ENCODE results near the gene EFCAB12.

The EFCAB12 gene

GRCh38 chr3:129412542-129413198, 15.8 kb downstream of the EFCAB12 start:
- Mint-ChIP-seq H3K4me3 (no peak overlapping the region), H3K4me1 (peaks cover 4% of the 10 kb centered on the region), H3K36me3 (ENCODE audit: low read depth) (no peaks in the 10 kb centered on the region), H3K27ac (no peak overlapping the region), H3K9me3 (no peaks in the 10 kb centered on the region), H3K27me3 (ENCODE audit: low read depth, poor library complexity) (peaks cover 12% of the 10 kb centered on the region)
- TF ChIP-seq CTCF (IDR thresholded peaks at IDR 0.05): no peak
- DNase-seq: no peak

- Mint-ChIP-seq H3K4me3 (no peak overlapping the region), H3K27ac (no peak overlapping the region), H3K36me3 (ENCODE audit: low read depth) (no peaks in the 10 kb centered on the region), H3K27me3 (ENCODE audit: low read depth, poor library complexity) (peaks cover 12% of the 10 kb centered on the region), H3K4me1 (peaks cover 4% of the 10 kb centered on the region), H3K9me3 (no peaks in the 10 kb centered on the region)
- no peak for TF ChIP-seq CTCF (IDR thresholded peaks at IDR 0.05)
- DNase-seq: no peak
Measured at GRCh38 chr3:129410971-129411370, 17.5 kb downstream of the EFCAB12 start.

GRCh38 chr3:129409541-129409940, 18.9 kb downstream of the EFCAB12 start:
- no peak for DNase-seq
- Mint-ChIP-seq H3K9me3 (no peaks in the 10 kb centered on the region), H3K27me3 (ENCODE audit: low read depth, poor library complexity) (peaks cover 12% of the 10 kb centered on the region), H3K4me3 (no peak overlapping the region), H3K4me1 (peaks cover 10% of the 10 kb centered on the region), H3K36me3 (ENCODE audit: low read depth) (no peaks in the 10 kb centered on the region), H3K27ac (no peak overlapping the region)
- no peak for TF ChIP-seq CTCF (IDR thresholded peaks at IDR 0.05)

- peaks cover 6% of the 10 kb centered on the region for H3K4me1 Mint-ChIP-seq
- no peak overlapping the region for H3K27ac Mint-ChIP-seq
- H3K36me3 Mint-ChIP-seq (ENCODE audit: low read depth): no peaks in the 10 kb centered on the region
- H3K4me3 Mint-ChIP-seq: no peak overlapping the region
- no peaks in the 10 kb centered on the region for H3K9me3 Mint-ChIP-seq
- TF ChIP-seq CTCF (IDR thresholded peaks at IDR 0.05): no peak
- H3K27me3 Mint-ChIP-seq (ENCODE audit: low read depth, poor library complexity): peaks cover 5% of the 10 kb centered on the region
- DNase-seq: no peak
Measured at GRCh38 chr3:129404610-129405009, 23.8 kb downstream of the EFCAB12 start.

GRCh38 chr3:129404130-129404529, 24.3 kb downstream of the EFCAB12 start:
- no peak overlapping the region for H3K4me3 Mint-ChIP-seq
- H3K36me3 Mint-ChIP-seq (ENCODE audit: low read depth): no peaks in the 10 kb centered on the region
- no peak overlapping the region for H3K27ac Mint-ChIP-seq
- DNase-seq: no peak
- no peak for TF ChIP-seq CTCF (IDR thresholded peaks at IDR 0.05)
- peaks cover 10% of the 10 kb centered on the region for H3K4me1 Mint-ChIP-seq
- no peaks in the 10 kb centered on the region for H3K9me3 Mint-ChIP-seq
- H3K27me3 Mint-ChIP-seq (ENCODE audit: low read depth, poor library complexity): peaks cover 5% of the 10 kb centered on the region

- no peak for DNase-seq
- Mint-ChIP-seq H3K36me3 (ENCODE audit: low read depth) (no peaks in the 10 kb centered on the region), H3K27ac (no peak overlapping the region), H3K4me1 (peaks cover 16% of the 10 kb centered on the region), H3K9me3 (no peaks in the 10 kb centered on the region), H3K27me3 (ENCODE audit: low read depth, poor library complexity) (peaks cover 5% of the 10 kb centered on the region), H3K4me3 (no peak overlapping the region)
- TF ChIP-seq CTCF (IDR thresholded peaks at IDR 0.05): no peak
Measured at GRCh38 chr3:129403450-129403849, 25.0 kb downstream of the EFCAB12 start.

All from nephron progenitor cell (in vitro differentiated cells).